ENCODE data around the gene ARHGAP8.
"Not testable (repeated sequence)": the region's sequence is repeated elsewhere in the genome, so short reads cannot be mapped to it uniquely, and the experiment has no call there.

ARHGAP8 gene

GRCh38 chr22:44776605-44777363 is 24.4 kb downstream of the ARHGAP8 start:
- DNase-seq, result no peak

DNA sequence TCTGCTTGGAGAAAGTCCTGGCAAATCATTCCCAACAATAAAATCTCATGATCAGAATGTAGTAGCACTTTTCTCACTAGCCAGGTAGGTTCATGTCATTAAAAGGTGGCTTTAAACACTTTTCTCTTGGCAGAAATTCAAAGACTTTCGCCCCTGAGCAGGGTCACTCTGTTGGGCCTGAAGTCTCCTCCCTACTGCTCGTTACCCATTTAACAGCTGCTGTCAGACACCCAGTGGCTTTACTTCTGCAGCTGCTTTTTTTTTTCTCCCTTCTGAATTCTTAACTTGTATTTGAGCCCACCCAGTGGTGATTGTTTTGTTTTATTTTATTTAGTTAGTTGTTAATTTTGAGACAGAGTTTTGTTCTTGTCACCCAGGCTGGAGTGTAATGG is 25.0 kb downstream of the ARHGAP8 start:
- no peak for DNase-seq

- DNase-seq, result no peak
These were observed 28.6 kb downstream of the ARHGAP8 start for GRCh38 chr22:44780876-44781449.

DNA sequence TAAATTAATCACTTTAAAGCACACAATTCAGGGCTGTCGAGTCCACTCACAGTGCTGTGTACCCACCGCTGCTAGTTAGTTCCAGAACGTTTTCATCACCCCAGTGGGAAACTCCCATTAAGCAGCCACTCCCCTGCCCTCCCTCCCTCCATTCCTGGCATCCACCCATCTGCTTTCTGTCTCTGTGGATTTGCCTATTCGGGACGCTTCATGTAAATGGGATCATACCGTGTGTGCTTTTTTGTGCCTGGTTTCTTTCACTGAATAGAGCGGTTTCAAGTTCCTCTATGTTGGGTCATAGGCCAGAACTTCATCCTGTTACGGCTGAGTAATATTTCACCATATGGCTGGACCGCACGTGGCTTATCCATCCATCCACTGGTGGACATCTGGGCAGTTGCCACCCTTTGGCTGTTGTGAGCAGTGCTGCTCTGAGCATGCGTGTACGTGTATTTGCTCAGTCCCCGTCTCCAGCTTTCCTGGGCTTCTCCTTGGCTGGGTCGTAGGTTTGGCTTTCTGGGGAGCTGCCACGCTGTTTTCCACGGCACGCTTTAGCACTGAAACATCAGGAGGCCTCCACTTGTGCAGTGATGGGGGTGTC is 30.1 kb downstream of the ARHGAP8 start:
- no peak for DNase-seq

- no peak for DNase-seq
These were observed 30.7 kb downstream of the ARHGAP8 start for GRCh38 chr22:44783091-44783490.

GRCh38 chr22:44783581-44783980 is 31.2 kb downstream of the ARHGAP8 start:
- DNase-seq, result no peak

- no peak for DNase-seq
These were observed 33.8 kb downstream of the ARHGAP8 start for GRCh38 chr22:44786136-44786535.

GRCh38 chr22:44786610-44787009 is 34.2 kb downstream of the ARHGAP8 start:
- DNase-seq, result no peak

DNA sequence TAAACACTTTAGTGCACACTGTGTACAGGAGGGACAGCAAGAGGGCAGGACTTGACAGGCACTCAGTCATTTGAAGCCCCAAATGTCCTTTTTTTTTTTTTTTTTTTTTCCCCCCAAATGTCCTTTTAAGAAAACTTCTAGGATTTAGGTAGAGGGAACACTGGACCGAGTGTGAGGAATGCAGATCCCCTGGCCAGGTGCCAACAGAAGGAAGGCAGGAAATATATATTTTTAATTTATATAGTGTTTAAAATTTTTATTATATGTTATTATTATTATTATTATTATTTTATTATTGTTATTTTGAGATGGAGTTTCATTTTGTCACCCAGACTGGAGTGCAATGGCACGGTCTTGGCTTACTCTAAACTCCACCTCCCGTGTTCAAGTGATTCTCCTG is 35.5 kb downstream of the ARHGAP8 start:
- no peak for DNase-seq

GRCh38 chr22:44793106-44793505 is 40.7 kb downstream of the ARHGAP8 start:
- DNase-seq, result no peak

DNA sequence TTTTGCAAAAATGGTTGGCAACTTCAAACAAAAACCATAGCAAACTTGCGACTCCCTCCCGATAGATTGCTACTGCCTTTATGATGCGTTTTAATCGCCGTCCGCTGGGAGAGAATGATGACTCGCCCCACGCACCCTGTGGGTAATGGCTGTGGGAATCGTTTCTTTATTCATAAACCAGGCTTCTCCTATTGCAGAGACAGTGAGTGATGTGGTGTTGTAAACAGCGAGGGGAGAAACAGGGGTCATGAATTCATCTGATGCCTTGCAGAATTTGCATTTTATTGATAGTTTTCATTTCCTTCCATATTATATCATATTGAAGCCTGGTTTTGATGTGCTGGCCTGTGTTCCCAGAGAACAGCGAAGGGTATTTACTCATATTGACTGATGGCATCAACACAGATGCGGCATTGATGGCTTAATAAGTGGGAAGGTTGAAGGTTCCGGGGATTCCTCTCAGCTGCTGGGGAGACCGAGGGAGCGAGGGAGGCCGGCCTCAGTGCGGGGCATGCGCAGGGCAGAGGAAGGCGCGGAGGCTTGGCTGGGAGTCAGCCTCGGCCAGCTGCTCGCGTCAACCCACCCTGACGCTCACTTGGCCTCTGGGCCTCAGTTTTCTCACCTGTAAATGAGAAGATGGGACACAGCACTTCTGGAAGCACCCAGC is 41.3 kb downstream of the ARHGAP8 start:
- DNase-seq, result no peak

DNA sequence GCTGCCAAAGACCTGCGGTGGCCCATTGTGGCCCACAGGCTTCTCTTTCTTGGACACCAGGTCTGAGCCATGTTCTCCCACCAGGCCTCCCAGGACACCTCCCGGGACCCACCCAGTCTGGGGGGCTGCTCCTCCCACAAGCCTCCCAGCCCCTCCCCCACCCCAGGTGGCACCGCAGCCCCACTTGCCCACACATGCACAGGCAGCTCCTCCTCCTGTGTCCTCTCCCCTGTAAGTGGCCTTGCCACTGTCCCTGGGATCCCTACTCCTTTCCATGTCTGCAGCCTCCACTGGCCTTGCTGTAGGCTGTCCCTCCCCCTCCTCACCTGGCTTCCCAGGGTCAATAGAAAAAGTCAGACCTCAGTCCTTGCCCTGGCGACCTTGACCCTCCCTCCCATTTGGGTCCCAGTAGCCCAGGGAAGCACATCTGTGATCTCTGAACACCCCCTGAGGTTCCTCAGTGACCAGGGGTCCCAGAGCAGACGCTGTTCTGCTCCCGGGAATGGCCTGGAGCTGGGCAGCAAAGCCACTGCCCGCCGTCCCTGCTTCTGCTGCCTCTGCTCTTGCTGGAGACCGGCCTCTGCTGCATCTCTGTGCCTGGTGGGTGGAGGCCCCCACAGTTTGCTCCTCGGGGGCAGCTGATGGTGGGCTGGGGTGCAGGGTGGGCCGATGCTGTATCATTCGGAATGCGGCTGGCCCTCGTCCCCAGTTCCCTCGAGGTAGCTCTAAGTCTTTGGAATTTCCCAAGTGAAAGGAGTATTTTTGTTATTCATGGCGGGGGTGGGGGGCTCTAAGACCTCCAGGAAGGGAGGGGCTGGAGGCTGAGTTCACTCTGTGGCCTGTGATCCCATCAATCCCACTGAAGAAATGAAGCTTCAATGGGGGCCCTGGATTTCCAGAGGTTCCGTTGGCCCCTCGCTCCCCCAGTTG is 43.6 kb downstream of the ARHGAP8 start:
- DNase-seq, result no peak

DNA sequence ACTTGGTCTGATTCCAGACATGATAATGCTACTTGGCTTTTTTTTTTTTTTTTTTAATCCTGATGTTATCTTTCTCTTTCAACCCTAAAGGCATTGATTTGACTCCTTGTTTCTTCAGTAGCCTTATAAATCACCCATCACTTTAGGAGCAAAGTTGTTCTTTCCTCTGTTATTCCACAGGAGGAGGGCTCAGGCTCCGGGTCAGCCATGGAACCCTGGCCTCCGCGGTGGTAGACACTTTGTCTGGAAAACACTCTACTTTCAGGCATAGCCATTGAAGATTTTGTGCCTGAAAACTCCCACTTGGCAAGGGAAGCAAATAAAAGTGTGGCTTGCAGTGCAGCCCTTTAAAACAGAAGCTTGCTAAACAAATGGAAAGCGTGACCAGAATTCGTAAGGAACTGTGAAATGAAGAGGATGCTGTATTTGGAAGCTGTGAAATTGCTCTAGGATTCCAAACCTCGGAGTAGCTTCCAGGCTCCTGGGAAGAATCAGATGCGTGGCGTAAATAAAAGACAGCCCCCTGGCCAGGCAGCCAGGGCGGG is 44.9 kb downstream of the ARHGAP8 start:
- DNase-seq, result no peak

DNA sequence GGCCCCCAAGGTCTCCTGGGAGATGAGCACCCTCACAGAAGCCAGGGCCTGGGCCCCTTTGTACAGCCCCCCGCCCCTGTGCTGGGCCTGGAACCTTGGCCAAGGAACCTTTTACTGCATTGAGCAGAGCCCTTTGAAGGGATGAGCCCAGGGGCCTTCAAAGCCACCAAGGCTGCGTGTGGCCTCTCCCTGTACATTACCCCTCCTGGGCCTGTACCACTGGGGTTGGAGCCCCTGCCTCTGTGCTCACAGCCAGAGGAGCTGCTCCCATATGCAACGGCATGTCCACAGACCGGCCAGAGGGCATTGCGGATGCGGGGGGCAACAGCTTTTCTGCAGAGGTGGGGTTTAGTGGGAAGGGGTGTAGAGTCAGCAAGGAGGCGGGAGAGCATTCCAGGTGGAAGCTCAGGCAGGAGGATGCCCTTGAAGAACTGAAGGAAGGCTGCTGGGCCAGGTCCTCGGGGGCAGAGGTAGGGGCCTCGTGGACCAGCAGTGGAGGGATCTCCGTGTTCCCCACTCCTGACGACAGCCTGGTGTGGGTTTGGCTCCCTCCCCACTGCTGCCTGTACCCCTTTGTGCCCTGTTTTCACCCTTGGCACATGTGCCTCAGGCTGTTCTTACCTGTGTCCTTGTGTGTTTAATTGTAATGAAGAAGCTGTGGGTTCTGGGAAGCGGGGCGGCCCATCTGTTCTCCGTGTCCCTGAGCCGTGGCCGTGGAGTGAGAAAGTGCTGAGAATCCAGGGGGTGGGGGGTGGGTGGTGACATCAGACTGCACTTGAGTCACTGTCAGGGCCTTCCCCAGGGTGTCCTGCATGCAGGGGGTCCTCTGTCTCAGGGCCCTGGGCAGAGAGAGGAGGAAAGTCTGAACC is 46.9 kb downstream of the ARHGAP8 start:
- DNase-seq, result no peak

GRCh38 chr22:44799946-44800634 is 47.7 kb downstream of the ARHGAP8 start:
- DNase-seq, result not testable (repeated sequence)

DNA sequence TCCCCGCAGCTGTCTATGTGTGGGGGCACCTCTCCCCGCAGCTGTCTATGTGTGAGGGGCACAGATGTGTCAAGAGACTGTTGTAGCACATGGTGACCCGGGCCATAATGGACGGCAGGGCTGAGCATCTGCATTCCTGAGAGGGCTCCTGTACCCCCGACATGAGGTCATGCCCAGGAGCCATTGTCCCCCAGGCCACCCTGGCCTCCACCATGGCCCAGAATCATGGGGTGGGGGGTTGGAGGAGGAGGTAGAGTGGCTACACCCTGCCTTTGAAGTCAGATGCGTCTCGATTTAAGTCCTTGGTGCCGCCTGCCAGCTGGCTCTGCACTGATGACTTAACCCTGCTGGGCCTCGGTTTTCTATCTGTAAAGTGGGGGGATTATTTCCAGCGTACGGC is 49.1 kb downstream of the ARHGAP8 start:
- DNase-seq, result no peak

- DNase-seq, result no peak
These were observed 49.8 kb downstream of the ARHGAP8 start for GRCh38 chr22:44802071-44802700.

GRCh38 chr22:44802956-44803355 is 50.6 kb downstream of the ARHGAP8 start:
- no peak for DNase-seq

DNA sequence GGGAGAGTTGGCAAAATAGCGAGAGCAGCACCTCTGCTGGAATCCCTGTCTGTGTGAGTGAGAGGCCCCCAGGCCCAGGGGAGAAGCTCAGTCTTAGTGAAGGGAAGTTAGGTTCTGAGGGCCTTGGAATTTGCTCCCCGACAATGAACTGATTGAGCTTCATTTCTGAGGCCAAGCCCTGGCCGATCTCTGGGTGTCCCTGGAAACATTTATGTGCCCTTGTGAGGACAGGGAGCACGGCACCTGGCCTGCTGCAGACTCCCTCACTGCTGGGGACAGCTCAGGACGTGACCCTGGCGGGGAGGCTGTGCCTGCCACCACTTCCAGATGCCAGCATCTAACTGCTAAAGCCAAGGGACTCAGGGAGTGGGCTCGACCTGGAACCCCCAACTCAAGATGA is 52.0 kb downstream of the ARHGAP8 start:
- no peak for DNase-seq

- DNase-seq, result no peak
These were observed 53.3 kb downstream of the ARHGAP8 start for GRCh38 chr22:44805711-44806110.
